CD4-positive, alpha-beta T cell (primary cell): Measurements from ENCODE around the gene ZEB2. TPM values are rescaled to one million over a fixed set of nuclear protein-coding genes. Genes with fewer than 3 reads are reported as not detected.

Experiments
- ATAC-seq: fragments of 200-7000 bp; cut with Tn5 transposase; one replicate; pipeline ENCODE4 v1.10.0; 2022; ENCODE audit warnings: mild to moderate bottlenecking; ENCODE audit not compliant: poor library complexity
- CTCF ChIA-PET: fragments of 350-600 bp; sonication (Branson Sonifier 250); formaldehyde crosslinking; loops from one replicate; lab custom pipeline; 2021; ENCODE audit warnings: antibody characterized with exemption, inconsistent platforms; lab: Charles Lee
- POLR2A ChIA-PET: fragments of 350-600 bp; sonication (Branson Sonifier 250); formaldehyde crosslinking; loops from one replicate; lab custom pipeline; 2021; ENCODE audit warnings: antibody characterized with exemption, inconsistent platforms; lab: Charles Lee
- DNase-seq, 14 experiments: peaks; one replicate each; pipeline ENCODE4 v3.0.0-alpha.2; 2013 to 2020; ENCODE audit warnings: mixed read lengths in 2 of 14
- H3K27ac ChIP-seq, 2 donors: one replicate each; pipeline versions ENCODE4 v1.5.1 to v1.7.0; 2013; ENCODE audit warnings: low read length in 2 of 2, low read depth in 1 of 2, mild to moderate bottlenecking in 1 of 2
- H3K27me3 ChIP-seq, 2 experiments: 1 replicate in 1 of 2; 2 replicates in 1 of 2; pipeline versions ENCODE4 v1.6.1 to v1.7.0; 2013; ENCODE audit warnings: low read length in 2 of 2, control low read depth in 1 of 2, mild to moderate bottlenecking in 1 of 2, moderate library complexity in 1 of 2; ENCODE audit not compliant: insufficient read depth in 2 of 2, control insufficient read depth in 1 of 2
- H3K36me3 ChIP-seq: one replicate; pipeline ENCODE4 v1.6.1; 2013; ENCODE audit warnings: low read length, control low read depth; ENCODE audit not compliant: insufficient read depth
- H3K4me1 ChIP-seq: one replicate; pipeline ENCODE4 v1.6.1; 2013; ENCODE audit warnings: low read length, control low read depth; ENCODE audit not compliant: insufficient read depth
- H3K4me3 ChIP-seq: one replicate; pipeline ENCODE4 v1.5.1; 2013; ENCODE audit warnings: mild to moderate bottlenecking, low read length, moderate library complexity
- H3K9me3 ChIP-seq, 2 experiments: 1 replicate in 1 of 2; 2 replicates in 1 of 2; pipeline versions ENCODE4 v1.6.1 to v1.7.0; 2013; ENCODE audit warnings: low read length in 2 of 2, mild to moderate bottlenecking in 2 of 2, control low read depth in 1 of 2, moderate library complexity in 1 of 2; ENCODE audit not compliant: control insufficient read depth in 1 of 2, insufficient read depth in 1 of 2
- H3K27ac Mint-ChIP-seq: one replicate; pipeline ENCODE4 v1.8.0; 2020; ENCODE audit warnings: mixed read lengths
- H3K27me3 Mint-ChIP-seq: one replicate; pipeline ENCODE4 v1.8.0; 2021; ENCODE audit warnings: mixed read lengths
- H3K36me3 Mint-ChIP-seq: one replicate; pipeline ENCODE4 v1.8.0; 2021; ENCODE audit warnings: low read depth, mixed read lengths
- H3K4me1 Mint-ChIP-seq: one replicate; pipeline ENCODE4 v1.8.0; 2021; ENCODE audit warnings: low read depth, mixed read lengths
- H3K4me3 Mint-ChIP-seq: one replicate; pipeline ENCODE4 v1.8.0; 2020; ENCODE audit warnings: mild to moderate bottlenecking, mixed read lengths
- H3K9me3 Mint-ChIP-seq: one replicate; pipeline ENCODE4 v1.8.0; 2020; ENCODE audit warnings: mixed read lengths
- CTCF ChIP-seq: fragments of 200-600 bp; IDR thresholded peaks from one replicate; pipeline ENCODE4 v1.8.0; 2022; ENCODE audit warnings: antibody characterized with exemption, mild to moderate bottlenecking
- intact Hi-C, 2 experiments: fragments of 100-400 bp; cut with DNase I in 1 of 2; cut with micrococcal nuclease in 1 of 2; formaldehyde crosslinking; loops; one replicate each; pipeline versions ENCODE4 v1.15.1 to v1.9.0; 2023 to 2025; cut with DNase I, micrococcal nuclease
- total RNA-seq, 174 experiments: library from RNA in 2 of 174; stranded (reverse) in 2 of 174; gene quantifications; one replicate each; pipeline ENCODE4 v1.2.3 and lab custom pipeline; 2021 to 2026

ZEB2 gene
- total RNA-seq, 2 experiments from 2014 or later = 12.3 to 13.4 TPM

DNA sequence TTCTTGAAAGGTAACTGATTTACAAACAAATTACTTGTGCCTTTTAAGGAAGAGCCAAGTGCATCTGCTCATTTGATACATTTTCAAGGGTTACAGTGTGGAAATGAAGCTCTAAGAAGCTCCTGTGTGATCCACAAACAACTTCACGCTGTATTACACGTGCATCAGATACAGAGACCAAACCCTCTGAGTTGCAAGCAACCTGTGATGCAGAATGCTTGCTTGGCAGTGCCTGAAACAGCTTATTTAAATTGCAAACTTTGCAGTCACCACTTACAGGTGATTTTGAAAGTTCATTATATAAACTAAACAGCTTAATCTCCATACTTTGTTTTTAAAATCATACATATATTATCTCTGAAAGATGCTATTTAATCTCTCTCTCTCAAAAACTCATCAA lies 50.1 kb downstream of the ZEB2 start:
- H3K4me1 Mint-ChIP-seq = no peaks in the 10 kb centered on the region
- intact Hi-C loops = no loop called here
- H3K9me3 Mint-ChIP-seq = no peaks in the 10 kb centered on the region
- H3K4me3 ChIP-seq = no peak overlapping the region
- H3K4me3 Mint-ChIP-seq = no peak overlapping the region
- CTCF ChIA-PET = interaction anchor here (1.2 kb wide), 1 partner anchor 14 kb away, joined by 3 read pairs; no protein-coding TSS in a partner anchor
- H3K27me3 Mint-ChIP-seq = no peaks in the 10 kb centered on the region
- DNase-seq (no peak), ATAC-seq (no peak)
- H3K36me3 Mint-ChIP-seq = no peaks in the 10 kb centered on the region
- TF ChIP-seq CTCF = no peak
- H3K4me1 ChIP-seq = no peaks in the 10 kb centered on the region
- no peaks in the 10 kb centered on the region for H3K27me3 ChIP-seq
- H3K27ac Mint-ChIP-seq = no peak overlapping the region
- no peaks in the 10 kb centered on the region for H3K9me3 ChIP-seq
- H3K36me3 ChIP-seq = no peaks in the 10 kb centered on the region
- POLR2A ChIA-PET = no interaction called here
- no peak overlapping the region for H3K27ac ChIP-seq

DNA sequence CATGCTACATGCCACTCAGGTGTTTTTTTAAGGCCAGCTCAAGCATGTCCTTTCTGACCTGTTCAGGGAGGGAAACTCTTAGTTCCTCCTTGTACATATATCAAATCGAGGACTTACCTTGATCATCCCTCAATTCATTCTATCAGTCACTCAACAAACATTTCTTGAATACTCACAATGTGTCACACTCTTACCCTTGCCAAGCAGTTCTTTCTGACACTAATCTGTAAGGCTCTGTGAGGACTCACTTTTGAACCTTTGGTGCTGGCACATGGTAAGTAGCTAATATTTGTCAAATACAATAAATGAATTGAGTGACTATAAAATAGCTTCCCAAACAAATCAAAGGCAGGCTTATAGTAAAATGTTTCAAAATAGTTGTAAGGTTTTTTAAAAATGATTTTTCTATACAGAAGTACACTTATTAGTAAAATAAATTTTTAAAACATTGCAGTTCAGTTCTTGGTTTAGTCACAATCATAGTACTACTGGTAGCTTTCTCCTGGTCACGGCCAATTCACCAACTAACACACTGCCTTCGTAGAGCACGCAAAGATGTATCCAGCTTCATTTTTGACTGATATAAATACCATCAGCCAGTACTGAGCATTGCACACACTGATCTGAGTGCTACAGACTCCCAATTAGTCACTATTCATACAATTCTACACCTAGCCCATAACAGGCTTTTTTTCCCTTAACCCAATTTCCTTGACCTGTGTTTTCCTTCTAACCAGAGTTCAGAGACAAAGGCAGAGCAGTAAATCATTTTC lies 50.9 kb downstream of the ZEB2 start:
- Mint-ChIP-seq H3K4me1 (no peaks in the 10 kb centered on the region), H3K27ac (no peak overlapping the region), H3K4me3 (no peak overlapping the region), H3K27me3 (no peaks in the 10 kb centered on the region), H3K36me3 (no peaks in the 10 kb centered on the region), H3K9me3 (no peaks in the 10 kb centered on the region)
- Histone ChIP-seq H3K36me3 (no peaks in the 10 kb centered on the region), H3K27ac (no peak overlapping the region), H3K9me3 (no peaks in the 10 kb centered on the region), H3K27me3 (no peaks in the 10 kb centered on the region), H3K4me3 (no peak overlapping the region), H3K4me1 (no peaks in the 10 kb centered on the region)
- POLR2A ChIA-PET = no interaction called here
- no peak for TF ChIP-seq CTCF
- DNase-seq = no peak
- intact Hi-C loops = no loop called here
- ATAC-seq = no peak
- CTCF ChIA-PET = no interaction called here

- ChIA-PET CTCF (no interaction called here), POLR2A (no interaction called here)
- no peak for TF ChIP-seq CTCF
- no peak for DNase-seq
- no peak overlapping the region for H3K27ac ChIP-seq
- no peaks in the 10 kb centered on the region for H3K4me1 ChIP-seq
- no peak overlapping the region for H3K4me3 ChIP-seq
- Mint-ChIP-seq H3K4me3 (no peak overlapping the region), H3K36me3 (no peaks in the 10 kb centered on the region), H3K9me3 (no peaks in the 10 kb centered on the region), H3K27ac (no peak overlapping the region), H3K4me1 (no peaks in the 10 kb centered on the region), H3K27me3 (no peaks in the 10 kb centered on the region)
- no peaks in the 10 kb centered on the region for H3K9me3 ChIP-seq
- H3K36me3 ChIP-seq = no peaks in the 10 kb centered on the region
- H3K27me3 ChIP-seq = no peaks in the 10 kb centered on the region
- ATAC-seq = no peak
- intact Hi-C loops = no loop called here
These were observed 52.3 kb downstream of the ZEB2 start for GRCh38 chr2:144467502-144468137.
